ENCODE results near the gene EFTUD2.

EFTUD2 gene

GRCh38 chr17:44887971-44888954 lies 11.0 kb downstream of the EFTUD2 start:
- Histone ChIP-seq H3K9me3 (ENCODE audit: control insufficient read depth, insufficient read depth, low read depth, low read length) (no peaks in the 10 kb centered on the region), H3K36me3 (ENCODE audit: control insufficient read depth in 2 of 2, insufficient read depth in 1 of 2, low read length in 2 of 2) (peaks cover 50 to 90% of the 10 kb centered on the region in 2 experiments), H3K4me1 (ENCODE audit: control insufficient read depth, insufficient read depth, low read length) (no peaks in the 10 kb centered on the region), H3K27ac (ENCODE audit: extremely low read depth, low read depth, low read length) (0 out of 2 replicates have a peak overlapping the region, but pooled peaks have one; percentile 1), H3K4me3 (ENCODE audit: low read depth, low read length) (no peak overlapping the region)
- ChIA-PET POLR2A (no interaction called here), CTCF (interaction anchor here (0.6 to 1.0 kb wide), 4 partner anchors 9 to 134 kb away, joined by 3 to 5 read pairs (median 4); no protein-coding TSS in a partner anchor)
- TF ChIP-seq ATF2 (tag by site-specific recombination; IDR thresholded peaks at IDR 0.05; ENCODE audit: low read depth) (no peak), ZNF623 (tag by site-specific recombination; IDR thresholded peaks at IDR 0.05) (0 out of 2 replicates have a peak, but pooled peaks have one; percentile 32)

GRCh38 chr17:44887016-44887415 lies 12.2 kb downstream of the EFTUD2 start:
- CTCF ChIA-PET: interaction anchor here (0.6 kb wide), 1 partner anchor 109 kb away, joined by 3 read pairs; no protein-coding TSS in a partner anchor
- Histone ChIP-seq H3K27ac (ENCODE audit: extremely low read depth, low read depth, low read length) (no peak overlapping the region), H3K36me3 (ENCODE audit: control insufficient read depth in 2 of 2, insufficient read depth in 1 of 2, low read length in 2 of 2) (peaks cover 50 to 90% of the 10 kb centered on the region in 2 experiments), H3K4me3 (ENCODE audit: low read depth, low read length) (no peak overlapping the region), H3K4me1 (ENCODE audit: control insufficient read depth, insufficient read depth, low read length) (no peaks in the 10 kb centered on the region), H3K9me3 (ENCODE audit: control insufficient read depth, insufficient read depth, low read depth, low read length) (no peaks in the 10 kb centered on the region)
- POLR2A ChIA-PET: no interaction called here
- no peak for TF ChIP-seq ZNF837 (tag by site-specific recombination; IDR thresholded peaks at IDR 0.05)
- no peak for TF ChIP-seq ZNF280D (tag by site-specific recombination; IDR thresholded peaks at IDR 0.05)
- TF ChIP-seq FEZF1 (tag by site-specific recombination; IDR thresholded peaks at IDR 0.05): no peak
- 0 out of 2 replicates have a peak, but pooled peaks have one; percentile 14 for TF ChIP-seq PRDM1 (tag by site-specific recombination; IDR thresholded peaks at IDR 0.05)
- TF ChIP-seq ZNF239 (tag by site-specific recombination; IDR thresholded peaks at IDR 0.05): no peak
- TF ChIP-seq ZNF354C (tag by site-specific recombination; IDR thresholded peaks at IDR 0.05; ENCODE audit: borderline replicate concordance, low read depth): no peak
- TF ChIP-seq REPIN1 (tag by site-specific recombination; IDR thresholded peaks at IDR 0.05; ENCODE audit: low read depth): no peak

GRCh38 chr17:44884941-44885340 lies 14.3 kb downstream of the EFTUD2 start:
- Histone ChIP-seq H3K9me3 (ENCODE audit: control insufficient read depth, insufficient read depth, low read depth, low read length) (no peaks in the 10 kb centered on the region), H3K4me3 (ENCODE audit: low read depth, low read length) (no peak overlapping the region), H3K4me1 (ENCODE audit: control insufficient read depth, insufficient read depth, low read length) (no peaks in the 10 kb centered on the region), H3K36me3 (ENCODE audit: control insufficient read depth in 2 of 2, insufficient read depth in 1 of 2, low read length in 2 of 2) (peaks cover 59 to 95% of the 10 kb centered on the region in 2 experiments), H3K27ac (ENCODE audit: extremely low read depth, low read depth, low read length) (no peak overlapping the region)
- ChIA-PET POLR2A (interaction anchor here (0.9 to 1.5 kb wide), 3 partner anchors 8 to 13 kb away, joined by 4 to 8 read pairs (median 4); no protein-coding TSS in a partner anchor), CTCF (interaction anchor here (2.1 to 13.6 kb wide), 3 partner anchors 18 to 214 kb away, joined by 7 to 221 read pairs (median 21); no protein-coding TSS in a partner anchor)
- TF ChIP-seq ZNF394 (tag by site-specific recombination; IDR thresholded peaks at IDR 0.05; ENCODE audit: borderline replicate concordance) (no peak), ZNF596 (tag by site-specific recombination; IDR thresholded peaks at IDR 0.05) (no peak), ZFP3 (tag by site-specific recombination; IDR thresholded peaks at IDR 0.05; ENCODE audit: low read depth) (no peak), ZBTB21 (tag by site-specific recombination; IDR thresholded peaks at IDR 0.05) (no peak)

All from HEK293 (cell line).